ENCODE measurements around the gene C3orf52.

- TF ChIP-seq GATA2 (IDR thresholded peaks at IDR 0.05; ENCODE audit: low read depth, low read length) = no peak
- no peak for TF ChIP-seq GATA3 (IDR thresholded peaks at IDR 0.05; ENCODE audit: low read depth, low read length)
Measured at GRCh38 chr3:112074616-112075497, 11.3 kb upstream of the C3orf52 start.

Measured in SH-SY5Y (cell line).